ENCODE measurements around the gene MROH7.

MROH7 gene

GRCh38 chr1:54640863-54641836, at the start of gene MROH7:
TSS of gene MROH7 (plus strand) at chr1:54641786. CDS start at chr1:54652927, 11,141 bp downstream.
- no peak for DNase-seq (ENCODE audit: low spot score)

- DNase-seq (ENCODE audit: low spot score) = no peak
These were observed 47.9 kb upstream of the MROH7 start for GRCh38 chr1:54593571-54594160.

GRCh38 chr1:54594463-54594862, 47.1 kb upstream of the MROH7 start:
- DNase-seq (ENCODE audit: low spot score) = no peak

- DNase-seq (ENCODE audit: low spot score) = no peak
These were observed 45.6 kb upstream of the MROH7 start for GRCh38 chr1:54595956-54596498.

GRCh38 chr1:54596756-54597155, 44.8 kb upstream of the MROH7 start:
- no peak for DNase-seq (ENCODE audit: low spot score)

GRCh38 chr1:54597455-54598030, 44.0 kb upstream of the MROH7 start:
- DNase-seq (ENCODE audit: low spot score) = no peak

- no peak for DNase-seq (ENCODE audit: low spot score)
These were observed 42.3 kb upstream of the MROH7 start for GRCh38 chr1:54599211-54599823.

- DNase-seq (ENCODE audit: low spot score) = no peak
These were observed 40.5 kb upstream of the MROH7 start for GRCh38 chr1:54600947-54601721.

- DNase-seq (ENCODE audit: low spot score) = no peak
These were observed 39.9 kb upstream of the MROH7 start for GRCh38 chr1:54601730-54602129.

GRCh38 chr1:54602554-54602953, 39.0 kb upstream of the MROH7 start:
- no peak for DNase-seq (ENCODE audit: low spot score)

GRCh38 chr1:54603241-54603640, 38.3 kb upstream of the MROH7 start:
- DNase-seq (ENCODE audit: low spot score) = no peak

GRCh38 chr1:54604051-54604450, 37.5 kb upstream of the MROH7 start:
- DNase-seq (ENCODE audit: low spot score) = no peak

- DNase-seq (ENCODE audit: low spot score) = no peak
These were observed 36.8 kb upstream of the MROH7 start for GRCh38 chr1:54604572-54605370.

GRCh38 chr1:54606096-54606989, 35.2 kb upstream of the MROH7 start:
- no peak for DNase-seq (ENCODE audit: low spot score)

GRCh38 chr1:54606990-54607325, 34.6 kb upstream of the MROH7 start:
- DNase-seq (ENCODE audit: low spot score) = no peak

GRCh38 chr1:54607821-54608565, 33.6 kb upstream of the MROH7 start:
- no peak for DNase-seq (ENCODE audit: low spot score)

GRCh38 chr1:54608566-54609230, 32.9 kb upstream of the MROH7 start:
- no peak for DNase-seq (ENCODE audit: low spot score)

GRCh38 chr1:54609301-54609921, 32.2 kb upstream of the MROH7 start:
- no peak for DNase-seq (ENCODE audit: low spot score)

All from cerebellar cortex (tissue), 1 donor.